Parathyroid adenoma (tissue), 2 donors: ENCODE measurements around the gene TMEM45B.

Source experiments
- H2AFZ ChIP-seq: fragments of 300-600 bp; sonication (generic); one replicate; pipeline ENCODE4 v1.7.0; 2017; ENCODE audit warnings: antibody characterized with exemption, mild to moderate bottlenecking
- H3K27ac ChIP-seq: fragments of 300-600 bp; sonication (generic); one replicate; pipeline ENCODE4 v1.7.0; 2017
- H3K27me3 ChIP-seq: fragments of 300-600 bp; sonication (generic); one replicate; pipeline ENCODE4 v1.7.0; 2017; ENCODE audit warnings: low read length; ENCODE audit not compliant: control insufficient read depth, insufficient read depth
- H3K36me3 ChIP-seq: fragments of 300-600 bp; sonication (generic); one replicate; pipeline ENCODE4 v1.7.0; 2017; ENCODE audit warnings: low read length; ENCODE audit not compliant: control insufficient read depth, insufficient read depth
- H3K4me1 ChIP-seq: fragments of 300-600 bp; sonication (generic); one replicate; pipeline ENCODE4 v1.7.0; 2017; ENCODE audit warnings: control low read depth
- H3K4me2 ChIP-seq: fragments of 300-600 bp; sonication (generic); one replicate; pipeline ENCODE4 v1.7.0; 2017; ENCODE audit warnings: low read length
- H3K4me3 ChIP-seq: fragments of 300-600 bp; sonication (generic); one replicate; pipeline ENCODE4 v1.7.0; 2017; ENCODE audit warnings: low read depth, low read length
- H3K79me2 ChIP-seq: fragments of 300-600 bp; sonication (generic); one replicate; pipeline ENCODE4 v1.7.0; 2017; ENCODE audit warnings: control low read depth
- H3K9ac ChIP-seq: fragments of 300-600 bp; sonication (generic); one replicate; pipeline ENCODE4 v1.7.0; 2017; ENCODE audit warnings: mild to moderate bottlenecking
- H3K9me3 ChIP-seq: fragments of 300-600 bp; sonication (generic); one replicate; pipeline ENCODE4 v1.7.0; 2017; ENCODE audit warnings: low read length; ENCODE audit not compliant: control insufficient read depth
- TF ChIP-seq, protein P1 (sequence below): fragments of 300-600 bp; sonication (generic); IDR thresholded peaks from one replicate; pipeline ENCODE4 v1.7.0; 2017; ENCODE audit warnings: antibody characterized with exemption, mild to moderate bottlenecking
- donor health status: primary hyperparathyroidism.

Gene TMEM45B

DNA sequence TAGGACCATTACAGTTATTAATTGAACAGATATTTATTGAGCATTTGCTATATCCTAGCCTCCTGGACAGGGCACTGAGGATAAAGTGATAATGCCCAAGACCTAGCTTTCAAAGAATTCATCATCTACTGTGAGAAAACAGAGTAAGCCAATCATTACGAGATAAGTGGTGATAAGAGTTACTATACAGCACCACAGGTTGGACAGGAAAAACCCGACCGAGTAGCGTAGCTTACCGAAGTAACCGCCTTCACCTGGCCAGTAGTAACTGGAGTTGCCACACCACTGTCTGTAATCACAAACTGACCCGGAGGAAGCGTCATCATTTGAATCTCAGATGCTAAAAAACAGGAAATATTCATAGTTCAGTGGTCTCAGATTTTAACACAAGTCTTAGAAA is 89.8 kb downstream of the TMEM45B start:
- Histone ChIP-seq H3K9ac (no peak overlapping the region), H3K9me3 (no peaks in the 10 kb centered on the region), H3K27me3 (no peaks in the 10 kb centered on the region), H3K36me3 (no peaks in the 10 kb centered on the region), H3K4me1 (no peaks in the 10 kb centered on the region), H3K4me3 (no peak overlapping the region), H3K27ac (no peak overlapping the region), H3K79me2 (no peaks in the 10 kb centered on the region), H3K4me2 (no peak overlapping the region), H2AFZ (no peak overlapping the region)
- TF ChIP-seq, protein P1, sequence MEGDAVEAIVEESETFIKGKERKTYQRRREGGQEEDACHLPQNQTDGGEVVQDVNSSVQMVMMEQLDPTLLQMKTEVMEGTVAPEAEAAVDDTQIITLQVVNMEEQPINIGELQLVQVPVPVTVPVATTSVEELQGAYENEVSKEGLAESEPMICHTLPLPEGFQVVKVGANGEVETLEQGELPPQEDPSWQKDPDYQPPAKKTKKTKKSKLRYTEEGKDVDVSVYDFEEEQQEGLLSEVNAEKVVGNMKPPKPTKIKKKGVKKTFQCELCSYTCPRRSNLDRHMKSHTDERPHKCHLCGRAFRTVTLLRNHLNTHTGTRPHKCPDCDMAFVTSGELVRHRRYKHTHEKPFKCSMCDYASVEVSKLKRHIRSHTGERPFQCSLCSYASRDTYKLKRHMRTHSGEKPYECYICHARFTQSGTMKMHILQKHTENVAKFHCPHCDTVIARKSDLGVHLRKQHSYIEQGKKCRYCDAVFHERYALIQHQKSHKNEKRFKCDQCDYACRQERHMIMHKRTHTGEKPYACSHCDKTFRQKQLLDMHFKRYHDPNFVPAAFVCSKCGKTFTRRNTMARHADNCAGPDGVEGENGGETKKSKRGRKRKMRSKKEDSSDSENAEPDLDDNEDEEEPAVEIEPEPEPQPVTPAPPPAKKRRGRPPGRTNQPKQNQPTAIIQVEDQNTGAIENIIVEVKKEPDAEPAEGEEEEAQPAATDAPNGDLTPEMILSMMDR: no peak
